GM19324 (cell line): ENCODE data around the gene OMP.

ENCODE experiments used
- ATAC-seq: cut with Tn5 transposase; IDR thresholded peaks from one replicate; pipeline ENCODE4 v1.9.1; 2021; ENCODE audit warnings: mild to moderate bottlenecking, moderate library complexity; ENCODE audit not compliant: unreplicated experiment, low FRiP score

OMP gene

DNA sequence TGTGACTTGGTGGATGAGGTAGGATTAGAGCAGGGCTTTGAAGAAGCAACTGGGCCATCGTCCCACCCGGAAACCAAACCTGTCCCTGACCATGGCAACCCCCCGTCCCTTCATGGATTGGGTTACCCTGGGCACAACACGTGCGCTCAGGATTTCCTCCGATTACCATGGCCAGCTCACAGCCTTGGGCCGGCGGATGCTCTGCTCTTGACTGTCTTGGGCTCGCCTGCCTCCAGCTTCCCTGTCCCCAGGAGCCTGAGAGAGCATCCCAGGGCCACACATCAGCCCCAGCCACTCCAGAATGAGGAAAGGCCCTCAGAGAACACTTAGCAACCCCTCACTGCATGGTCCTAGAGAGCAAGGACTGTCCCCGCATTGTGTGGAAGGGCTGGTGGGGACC lies 48.2 kb downstream of the OMP start:
- ATAC-seq = no peak

DNA sequence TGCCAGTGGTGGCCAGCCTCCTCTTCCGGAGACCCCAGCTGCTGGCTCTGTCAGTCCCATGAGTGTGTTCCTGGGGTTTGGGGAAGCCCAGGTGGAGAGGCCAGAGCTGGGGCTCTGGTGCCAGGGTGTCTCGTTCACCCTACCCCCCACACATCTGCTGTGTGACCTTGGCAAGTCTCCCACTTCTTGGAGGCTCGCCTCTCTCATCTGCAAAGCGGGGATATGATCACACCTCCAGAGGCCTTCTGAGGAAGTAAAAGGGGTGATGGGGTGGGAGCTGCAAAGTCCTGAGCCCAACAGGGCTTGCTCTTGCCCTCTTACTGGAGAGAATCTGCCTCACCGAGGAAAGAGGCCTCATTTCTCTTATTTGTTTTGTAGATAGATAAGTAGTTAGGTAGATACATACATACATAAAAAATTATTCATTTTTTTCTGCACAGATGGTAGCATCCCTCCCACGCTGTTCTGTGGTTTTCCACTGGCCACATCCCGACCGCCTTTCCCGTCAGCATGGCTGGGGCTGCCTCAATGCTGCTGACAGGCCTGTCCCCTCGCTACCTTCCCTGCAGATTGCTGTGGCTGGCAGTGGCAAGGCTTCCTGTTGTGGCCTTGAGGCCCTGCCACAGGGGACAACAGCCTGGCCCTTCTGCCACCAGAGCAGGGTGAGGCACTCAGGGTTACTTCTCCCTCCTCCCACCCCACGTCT lies 49.3 kb downstream of the OMP start:
- no peak for ATAC-seq

DNA sequence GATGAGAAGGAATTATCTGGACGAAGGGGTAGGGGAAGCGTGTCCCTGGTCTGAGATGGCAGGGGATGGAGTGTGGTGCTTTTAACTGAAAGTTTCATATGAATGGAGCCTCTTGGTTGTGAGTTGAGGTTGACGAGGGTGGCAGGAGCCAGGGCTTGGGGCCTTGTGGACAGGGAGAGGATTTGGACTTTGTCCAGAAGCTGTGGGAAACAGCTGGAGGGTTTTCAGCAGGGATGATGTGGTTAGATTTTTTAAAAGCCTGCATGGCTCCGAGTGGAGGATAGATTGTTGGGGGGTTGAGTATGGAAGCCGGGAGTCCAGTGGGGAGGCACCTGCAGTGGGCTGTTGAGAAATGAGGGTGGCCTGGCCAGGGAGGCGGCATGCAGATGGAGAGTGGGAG lies 50.2 kb downstream of the OMP start:
- no peak for ATAC-seq
